Measurements from ENCODE around the gene GRK5. TPM values are rescaled to one million over a fixed set of nuclear protein-coding genes. Genes with fewer than 3 reads are reported as not detected.
A peak's percentile ranks its signal among the peaks of the same experiment; 100 is the strongest.
"Not testable (repeated sequence)": the region's sequence is repeated elsewhere in the genome, so short reads cannot be mapped to it uniquely, and the experiment has no call there.

GRK5 gene
- 26.2 TPM for total RNA-seq (ENCODE audit: insufficient read depth, low replicate concordance)

- DNase-seq (ENCODE audit: low spot score) = peak; percentile 99
These were observed at the start of gene GRK5 for GRCh38 chr10:119207366-119207666. Gene GRK5 (plus strand): TSS chr10:119207571. CDS start chr10:119207918, 347 bp downstream.

GRCh38 chr10:119159332-119159731 is 48.0 kb upstream of the GRK5 start:
- no peak for DNase-seq (ENCODE audit: low spot score)

- no peak for DNase-seq (ENCODE audit: low spot score)
These were observed 45.5 kb upstream of the GRK5 start for GRCh38 chr10:119161680-119162451.

GRCh38 chr10:119162452-119163092 is 44.8 kb upstream of the GRK5 start:
- DNase-seq (ENCODE audit: low spot score) = no peak

- DNase-seq (ENCODE audit: low spot score) = peak; percentile 79
These were observed 41.9 kb upstream of the GRK5 start, which contains the start of gene SFXN4 for GRCh38 chr10:119165171-119166117. Gene SFXN4 (minus strand): TSS chr10:119165714. CDS start chr10:119165647, 67 bp downstream.

GRCh38 chr10:119166118-119166500 is 41.3 kb upstream of the GRK5 start:
- no peak for DNase-seq (ENCODE audit: low spot score)

- no peak for DNase-seq (ENCODE audit: low spot score)
These were observed 40.8 kb upstream of the GRK5 start for GRCh38 chr10:119166564-119166963.

GRCh38 chr10:119167041-119167440 is 40.3 kb upstream of the GRK5 start:
- no peak for DNase-seq (ENCODE audit: low spot score)

GRCh38 chr10:119174109-119174508 is 33.3 kb upstream of the GRK5 start:
- DNase-seq (ENCODE audit: low spot score) = no peak

- no peak for DNase-seq (ENCODE audit: low spot score)
These were observed 31.2 kb upstream of the GRK5 start for GRCh38 chr10:119176166-119176565.

GRCh38 chr10:119177708-119178371 is 29.5 kb upstream of the GRK5 start:
- DNase-seq (ENCODE audit: low spot score) = no peak

- DNase-seq (ENCODE audit: low spot score) = peak; percentile 96
These were observed 28.8 kb upstream of the GRK5 start, which contains the start of gene PRDX3 for GRCh38 chr10:119178372-119179119. Gene PRDX3 (minus strand): TSS chr10:119178812. CDS start chr10:119178790, 22 bp downstream.

- DNase-seq (ENCODE audit: low spot score) = not testable (repeated sequence)
These were observed 26.4 kb upstream of the GRK5 start for GRCh38 chr10:119180850-119181400.

- DNase-seq (ENCODE audit: low spot score) = no peak
These were observed 23.5 kb upstream of the GRK5 start for GRCh38 chr10:119183664-119184412.

- no peak for DNase-seq (ENCODE audit: low spot score)
These were observed 17.5 kb upstream of the GRK5 start for GRCh38 chr10:119189811-119190282.

GRCh38 chr10:119190353-119190752 is 17.0 kb upstream of the GRK5 start:
- DNase-seq (ENCODE audit: low spot score) = peak; percentile 88

- DNase-seq (ENCODE audit: low spot score) = peak; percentile 32
These were observed 16.2 kb upstream of the GRK5 start for GRCh38 chr10:119190954-119191785.

- no peak for DNase-seq (ENCODE audit: low spot score)
These were observed 15.5 kb upstream of the GRK5 start for GRCh38 chr10:119191881-119192280.
